Activated naive CD8-positive, alpha-beta T cell treated with anti-CD3 and anti-CD28 coated beads, Interleukin-2, amount 50 U/mL, for 16 hours (primary cell): ENCODE results near the gene GET3.

Experiments
- DNase-seq: peaks from one replicate; pipeline ENCODE4 v3.0.0-alpha.2; 2020; ENCODE audit warnings: low read depth, low spot score

The GET3 gene

DNA sequence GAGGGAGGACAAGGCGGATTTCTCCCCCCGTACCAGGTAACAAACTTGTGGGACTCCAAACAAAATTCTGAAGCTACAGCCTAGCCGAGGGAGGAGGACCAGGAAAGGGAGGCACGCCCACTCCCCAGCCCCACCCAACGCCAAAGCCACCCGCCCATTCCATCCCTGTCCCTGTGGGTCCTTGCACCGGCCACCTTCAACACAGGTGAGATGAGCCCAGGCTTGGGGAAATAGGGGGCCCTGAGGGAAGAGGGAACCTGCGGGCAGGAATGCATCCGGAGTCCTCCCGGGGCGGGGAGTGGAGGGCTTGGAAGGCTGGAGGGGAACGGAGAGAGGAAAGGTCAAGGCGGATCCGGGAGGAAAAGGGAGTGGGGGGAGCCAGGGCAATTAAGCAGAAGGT, 14.3 kb downstream of the GET3 start, which contains the start of gene BEST2:
Gene BEST2, plus strand, starts transcription at position 157 of the 400 bp plus-strand sequence. CDS start 802 bp downstream, outside the sequence.
- DNase-seq: no peak

DNA sequence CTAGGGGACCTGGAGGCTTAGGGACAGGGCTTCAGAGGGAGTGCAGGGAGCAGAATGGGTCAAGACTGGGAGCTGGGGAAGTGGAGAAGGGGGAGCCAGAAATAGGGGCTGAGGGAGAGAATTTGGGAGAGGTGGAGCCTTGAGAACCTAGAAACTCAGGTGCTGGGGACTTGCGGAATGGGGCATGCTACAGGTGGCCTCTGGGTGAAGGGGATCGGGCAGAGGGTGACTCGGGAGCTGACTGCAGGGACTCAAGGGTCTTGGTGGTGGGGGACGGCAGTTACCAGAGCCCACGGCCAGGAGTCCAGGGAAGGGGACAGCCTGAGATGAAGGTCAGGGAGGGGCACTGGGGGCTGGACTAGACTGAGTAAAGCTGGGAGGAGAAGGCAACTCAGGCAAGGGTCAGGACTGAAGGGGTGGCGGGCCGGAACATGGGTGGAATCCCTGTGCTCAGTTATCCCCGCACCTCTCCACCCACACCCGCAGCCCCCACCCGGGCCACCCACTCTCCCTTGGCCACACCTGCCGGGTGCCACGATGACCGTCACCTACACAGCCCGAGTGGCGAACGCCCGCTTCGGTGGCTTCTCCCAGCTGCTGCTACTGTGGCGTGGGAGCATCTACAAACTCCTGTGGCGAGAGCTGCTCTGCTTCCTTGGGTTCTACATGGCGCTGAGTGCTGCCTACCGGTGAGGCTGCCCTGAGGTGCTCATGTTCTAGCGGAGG, 14.9 kb downstream of the GET3 start:
- no peak for DNase-seq

DNA sequence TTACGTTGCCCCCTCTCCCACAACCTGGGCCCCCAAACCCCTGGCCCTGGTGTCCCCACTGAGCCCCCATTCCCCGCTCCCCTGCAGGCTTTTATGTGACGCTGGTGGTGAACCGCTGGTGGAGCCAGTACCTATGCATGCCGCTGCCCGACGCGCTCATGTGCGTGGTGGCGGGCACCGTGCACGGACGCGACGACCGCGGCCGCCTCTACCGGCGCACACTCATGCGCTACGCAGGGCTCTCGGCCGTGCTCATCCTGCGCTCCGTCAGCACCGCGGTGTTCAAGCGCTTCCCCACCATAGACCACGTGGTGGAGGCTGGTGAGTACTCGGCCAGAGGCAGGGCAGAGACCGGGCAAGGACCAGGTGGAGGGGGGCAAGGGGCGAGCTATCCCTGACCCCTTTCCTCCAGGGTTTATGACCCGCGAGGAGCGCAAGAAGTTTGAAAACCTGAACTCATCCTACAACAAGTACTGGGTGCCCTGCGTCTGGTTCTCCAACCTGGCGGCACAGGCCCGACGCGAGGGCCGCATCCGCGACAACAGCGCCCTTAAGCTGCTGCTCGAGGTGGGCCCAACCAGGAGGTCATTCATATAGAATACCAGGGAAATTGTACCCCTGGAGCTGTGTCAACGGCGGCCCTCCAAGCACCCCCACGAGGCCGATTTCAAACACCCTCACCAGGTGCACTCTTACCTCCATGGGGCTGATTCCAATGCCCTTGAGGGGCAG, 17.3 kb downstream of the GET3 start:
- DNase-seq: no peak

DNA sequence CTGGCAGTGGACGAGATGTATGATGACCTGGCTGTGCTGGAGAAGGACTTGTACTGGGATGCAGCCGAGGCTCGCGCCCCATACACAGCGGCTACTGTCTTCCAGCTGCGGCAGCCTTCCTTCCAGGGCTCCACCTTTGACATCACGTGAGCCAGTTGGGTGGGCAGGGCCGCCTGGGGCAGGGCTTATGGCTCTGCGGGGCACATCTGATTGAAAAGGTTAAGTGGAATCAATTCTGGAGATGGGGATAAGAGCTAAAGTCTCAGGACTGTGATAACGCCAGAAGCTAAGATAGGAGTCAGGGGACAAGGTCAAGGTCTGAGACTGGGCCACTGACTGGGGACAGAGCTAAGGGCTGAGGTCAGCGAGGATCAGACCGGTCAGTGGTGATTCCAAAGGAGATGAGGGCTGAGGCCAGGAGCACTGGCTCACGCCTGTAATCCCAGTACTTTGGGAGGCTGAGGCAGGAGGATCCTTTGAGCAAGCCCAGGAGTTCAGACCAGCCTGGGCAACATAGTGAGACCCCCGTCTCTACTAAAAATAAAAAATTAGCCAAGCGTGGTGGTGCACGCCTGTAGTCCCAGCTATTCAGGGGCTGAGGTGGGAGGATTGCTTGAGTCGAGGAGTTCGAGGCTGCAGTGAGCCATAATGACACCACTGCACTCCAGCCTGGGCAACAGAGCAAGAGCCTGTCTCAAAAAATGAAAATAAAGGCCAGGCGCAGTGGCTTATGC, 19.0 kb downstream of the GET3 start:
- DNase-seq: no peak

DNA sequence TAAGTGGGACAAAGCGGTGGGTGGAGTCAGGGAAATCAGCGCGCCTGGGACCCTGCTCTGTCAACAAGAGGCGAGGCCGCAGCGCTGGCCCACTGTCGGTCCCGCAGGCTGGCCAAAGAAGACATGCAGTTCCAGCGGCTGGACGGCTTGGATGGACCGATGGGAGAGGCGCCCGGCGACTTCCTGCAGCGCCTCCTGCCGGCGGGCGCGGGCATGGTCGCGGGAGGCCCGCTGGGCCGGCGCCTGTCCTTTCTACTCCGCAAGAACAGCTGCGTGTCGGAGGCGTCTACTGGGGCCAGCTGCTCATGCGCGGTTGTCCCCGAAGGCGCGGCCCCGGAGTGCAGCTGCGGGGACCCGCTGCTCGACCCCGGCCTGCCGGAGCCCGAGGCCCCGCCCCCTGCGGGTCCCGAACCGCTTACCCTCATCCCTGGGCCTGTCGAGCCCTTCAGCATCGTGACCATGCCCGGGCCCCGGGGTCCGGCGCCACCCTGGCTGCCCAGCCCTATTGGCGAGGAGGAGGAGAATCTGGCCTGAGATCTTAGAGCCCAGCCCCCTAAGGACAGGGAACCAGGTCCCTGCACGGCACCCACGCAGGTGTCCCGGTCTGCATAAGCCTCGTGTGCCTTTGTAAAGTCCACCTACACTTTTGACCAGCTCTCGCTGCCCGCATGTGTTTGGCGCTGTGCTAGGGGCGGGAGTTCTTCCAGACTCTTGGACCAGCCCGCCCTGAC, 20.4 kb downstream of the GET3 start:
- DNase-seq: peak; percentile 34

DNA sequence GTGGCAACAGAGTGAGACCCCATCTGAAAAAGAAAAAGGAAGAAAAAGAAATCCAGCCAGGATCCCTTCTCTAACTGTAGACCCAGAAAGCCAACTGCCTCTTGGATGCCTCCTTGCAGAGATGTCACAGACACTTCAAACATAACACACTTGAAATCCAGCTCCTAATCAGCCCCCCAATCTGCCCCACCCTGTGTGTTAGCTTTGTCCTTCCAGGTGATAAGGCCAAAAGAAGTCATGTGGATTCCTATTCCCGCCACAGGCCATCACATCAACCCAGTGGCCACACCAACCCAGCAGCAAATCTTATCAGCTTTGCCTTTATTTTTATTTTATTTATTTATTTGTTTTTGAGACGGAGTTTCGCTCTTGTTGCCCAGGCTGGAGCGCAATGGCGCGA, 22.4 kb downstream of the GET3 start:
- DNase-seq: no peak

DNA sequence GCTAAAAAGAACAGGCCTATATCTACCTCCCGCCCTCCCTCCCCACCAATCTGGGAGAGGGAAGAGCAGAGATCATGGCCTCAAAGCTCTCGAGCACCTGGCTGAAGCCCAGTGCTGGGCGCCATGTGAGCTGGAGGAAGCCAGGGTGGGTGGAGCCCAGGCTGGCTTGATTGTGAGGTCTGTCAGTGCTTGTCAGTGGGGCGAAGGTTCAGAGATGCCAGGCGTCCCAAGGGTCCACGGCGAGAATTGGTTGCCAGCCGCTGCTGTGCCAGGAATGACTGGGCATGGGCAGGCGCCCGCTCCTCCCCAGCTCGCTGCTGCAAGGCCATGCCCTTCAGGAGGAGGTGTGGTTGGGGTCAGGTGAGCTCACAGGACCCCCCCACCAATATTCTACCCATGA, 25.8 kb downstream of the GET3 start:
- DNase-seq: no peak

DNA sequence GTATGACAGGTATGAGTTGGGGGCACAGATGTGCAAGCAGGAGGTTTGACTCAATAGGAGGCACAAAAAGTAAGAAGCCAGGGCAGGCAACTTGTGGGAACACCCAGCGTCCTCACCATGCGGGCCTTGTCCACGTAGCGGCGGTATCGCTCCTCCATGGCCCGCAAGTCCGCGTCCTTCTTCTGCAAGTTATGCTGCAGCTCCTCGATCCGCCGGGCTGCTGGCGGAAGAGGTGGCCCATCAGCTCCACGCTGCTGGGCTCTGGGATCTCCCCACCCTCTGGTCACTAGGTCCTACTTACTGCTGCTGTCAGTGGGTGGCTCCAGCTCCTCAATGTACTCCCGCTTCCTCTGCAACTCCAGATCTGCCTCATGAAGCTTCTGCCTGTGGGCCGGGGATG, 27.4 kb downstream of the GET3 start:
- DNase-seq: no peak

DNA sequence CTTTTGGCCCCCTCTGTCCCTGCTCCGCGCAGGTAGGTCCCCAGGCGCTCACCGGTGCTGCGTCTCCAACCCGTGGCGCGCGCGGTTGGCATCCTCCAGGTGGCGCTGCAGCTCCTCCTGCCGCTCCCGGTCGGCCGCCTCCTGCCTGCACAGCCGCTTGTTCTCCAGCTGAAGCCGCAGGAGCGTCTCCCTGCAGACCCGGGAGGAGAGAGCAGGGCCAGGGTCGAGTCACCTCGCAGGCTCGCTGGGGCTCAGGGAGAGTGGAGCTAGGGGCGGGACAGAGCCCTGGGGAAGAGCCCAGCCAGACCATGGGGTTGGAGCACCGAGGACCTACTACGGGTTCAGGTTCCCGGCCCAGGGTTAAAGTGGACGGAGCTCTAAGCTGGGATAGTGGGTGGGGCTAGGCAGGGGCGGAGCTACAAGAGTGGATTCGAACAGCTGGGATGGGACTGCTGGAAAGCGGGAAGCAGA, 28.8 kb downstream of the GET3 start:
- no peak for DNase-seq

DNA sequence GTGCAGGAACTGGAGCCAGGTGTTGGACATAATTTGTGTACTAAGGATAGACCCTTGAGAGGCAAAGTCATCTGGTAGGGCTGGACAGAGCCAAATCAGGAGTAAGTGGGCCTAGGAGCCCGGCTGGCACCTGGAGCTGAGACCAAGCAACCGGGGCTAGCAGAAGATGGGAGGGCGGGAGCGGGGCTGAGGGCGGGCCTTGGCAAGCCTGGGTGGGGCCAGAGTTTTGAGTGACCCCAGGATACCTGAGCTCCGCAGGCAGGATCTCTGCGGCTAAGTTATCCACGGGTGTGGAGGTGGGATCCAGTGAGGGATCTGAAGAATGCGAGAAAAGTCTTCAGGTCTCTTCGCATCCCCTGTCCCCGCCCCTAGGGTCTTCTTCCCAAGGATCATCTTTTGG, 29.9 kb downstream of the GET3 start:
- DNase-seq: no peak

DNA sequence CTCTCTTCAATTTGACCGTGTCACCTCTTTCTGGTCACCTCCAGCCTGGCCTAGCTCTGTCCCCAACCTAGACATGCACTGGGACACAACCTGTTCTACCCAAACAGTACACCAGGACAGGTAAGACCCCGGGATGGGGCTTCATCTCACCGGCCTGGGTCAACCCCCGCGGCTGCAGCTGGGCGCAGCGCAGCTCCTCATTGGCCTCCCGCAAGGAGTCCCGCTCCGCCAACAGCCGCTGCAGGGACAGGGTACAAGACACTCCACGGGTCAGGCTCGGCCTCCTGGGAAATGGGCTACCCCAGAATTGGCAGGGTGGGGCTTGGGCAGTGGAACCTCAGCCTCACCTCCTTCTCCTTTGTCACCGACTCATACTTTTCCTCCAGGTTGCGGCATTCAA, 30.4 kb downstream of the GET3 start:
- DNase-seq: no peak

DNA sequence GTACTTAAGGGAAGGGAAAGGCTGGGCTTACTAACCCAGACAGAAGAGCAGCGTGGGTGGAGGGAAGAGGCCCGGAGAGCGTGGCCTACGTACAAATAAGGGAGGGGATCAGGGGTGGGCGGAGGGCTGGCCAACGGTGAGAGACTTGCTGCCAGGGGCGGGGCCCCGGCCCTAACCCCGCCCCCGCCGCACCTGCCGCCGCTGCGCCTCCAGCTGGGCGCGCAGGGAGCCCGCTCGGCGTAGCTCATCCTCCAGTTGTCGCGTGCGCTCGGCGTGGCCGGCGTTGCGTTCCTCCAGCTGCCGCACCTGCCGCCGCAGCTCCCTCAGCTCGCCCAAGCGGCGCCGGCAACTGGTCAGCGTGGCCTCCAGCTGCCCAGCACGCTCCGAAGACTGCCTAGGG, 32.4 kb downstream of the GET3 start:
- no peak for DNase-seq

DNA sequence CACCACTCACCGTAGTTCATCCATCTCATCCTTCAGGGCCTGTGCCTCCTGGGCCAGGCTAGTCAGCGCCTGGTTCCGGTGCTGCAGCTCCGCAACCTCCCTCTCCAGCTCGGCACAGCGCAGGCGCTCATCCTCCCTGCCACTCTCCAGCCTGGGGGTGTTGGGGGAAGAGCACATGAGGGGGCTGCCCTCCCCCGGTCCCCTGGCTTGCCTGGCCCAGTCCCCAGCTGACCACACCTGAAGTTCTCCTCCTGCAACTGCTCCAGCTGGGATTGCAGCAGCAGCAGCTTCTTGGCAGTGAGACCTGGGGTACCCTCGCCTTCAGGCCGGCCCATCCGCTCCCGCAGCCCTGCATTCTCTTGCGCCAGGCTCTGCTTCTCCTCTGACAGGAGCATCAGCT, 33.6 kb downstream of the GET3 start:
- DNase-seq: no peak

DNA sequence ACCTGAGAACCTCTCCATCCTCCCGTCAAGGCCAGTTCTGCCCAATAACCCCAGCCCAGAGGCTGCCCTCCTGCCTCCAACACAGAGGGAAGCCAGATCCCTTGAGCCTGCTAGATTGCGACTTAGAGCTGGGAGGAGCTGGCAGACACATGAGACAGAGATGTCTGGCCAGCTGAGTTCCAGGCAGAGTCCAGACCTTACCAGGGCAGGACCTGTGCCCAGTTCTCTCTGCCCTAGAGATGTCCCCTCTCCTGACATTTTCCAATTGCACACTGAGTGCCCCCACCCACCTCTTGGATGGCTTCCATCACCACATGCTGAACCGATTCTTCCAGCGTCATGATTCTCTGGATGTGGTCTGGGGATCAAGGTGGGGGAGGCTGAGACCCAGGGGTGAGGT, 35.0 kb downstream of the GET3 start:
- no peak for DNase-seq

DNA sequence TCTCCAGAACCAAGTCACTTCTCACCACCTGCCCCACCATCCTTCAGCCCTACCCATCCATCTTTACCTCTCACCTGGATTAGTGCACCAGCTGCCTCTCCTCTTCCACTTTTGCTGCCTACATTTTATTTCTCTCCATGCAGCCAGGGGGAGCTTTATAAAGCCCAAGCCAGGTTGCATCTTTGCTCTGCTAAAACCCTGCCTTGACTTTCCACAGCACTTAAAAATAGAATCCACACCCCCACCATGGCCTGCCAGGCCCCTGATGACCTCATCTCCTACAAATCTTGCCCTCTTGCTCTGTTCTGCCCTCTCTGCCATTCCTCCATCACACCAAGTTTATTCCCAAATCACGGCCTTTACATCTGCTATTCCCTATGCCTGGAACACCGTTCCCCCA, 36.3 kb downstream of the GET3 start:
- DNase-seq: no peak

DNA sequence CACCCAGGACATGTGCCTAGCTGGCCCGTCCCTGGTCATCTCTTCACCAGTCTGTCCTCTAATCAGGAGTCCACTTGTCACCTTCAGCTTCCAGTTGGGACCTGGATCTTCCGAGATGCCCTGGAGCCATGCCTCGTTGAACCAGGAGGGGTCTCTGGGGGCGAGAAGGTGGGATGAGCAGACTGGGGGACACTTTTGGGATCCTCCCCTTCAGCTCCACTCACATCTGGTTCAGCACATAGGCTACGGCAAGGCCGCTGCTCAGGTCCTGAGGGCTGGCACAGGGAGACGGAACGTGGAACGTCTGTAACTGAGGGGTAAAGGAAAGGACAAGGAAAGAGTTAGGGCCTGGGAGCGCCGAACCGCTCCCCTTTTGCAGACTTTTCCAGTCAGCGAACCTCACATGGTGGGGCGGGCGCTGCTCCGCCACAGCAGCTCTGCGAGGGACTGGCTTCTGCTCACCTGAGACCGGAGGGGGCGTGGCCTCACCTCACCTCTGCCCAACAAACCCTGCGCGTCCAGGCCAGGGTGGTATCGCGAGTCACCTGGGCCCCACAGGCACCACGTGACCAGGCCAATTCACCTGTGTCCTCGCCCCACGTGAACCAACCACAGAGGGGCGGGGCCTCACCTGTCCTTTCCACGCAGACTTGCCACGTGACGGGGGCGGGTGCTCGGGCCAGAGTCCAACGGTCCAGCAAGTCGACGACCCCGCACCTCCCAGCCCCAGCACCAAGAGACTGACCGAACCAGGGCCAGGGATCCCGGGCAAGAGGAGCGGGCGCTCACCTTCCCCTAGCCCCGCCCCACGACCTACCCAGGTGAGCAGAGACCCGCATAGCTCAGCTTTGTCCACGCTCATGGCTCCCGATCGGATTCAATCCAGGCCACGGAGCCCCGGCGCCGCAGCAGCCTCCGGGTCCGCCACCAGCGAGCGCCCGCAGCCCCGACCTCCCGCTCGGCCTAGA, 37.6 kb downstream of the GET3 start, which contains the start of gene HOOK2:
Gene HOOK2, minus strand, starts transcription at position 965 of the 968 bp plus-strand sequence. Its CDS starts 103 bp downstream, at position 862.
- no peak for DNase-seq

DNA sequence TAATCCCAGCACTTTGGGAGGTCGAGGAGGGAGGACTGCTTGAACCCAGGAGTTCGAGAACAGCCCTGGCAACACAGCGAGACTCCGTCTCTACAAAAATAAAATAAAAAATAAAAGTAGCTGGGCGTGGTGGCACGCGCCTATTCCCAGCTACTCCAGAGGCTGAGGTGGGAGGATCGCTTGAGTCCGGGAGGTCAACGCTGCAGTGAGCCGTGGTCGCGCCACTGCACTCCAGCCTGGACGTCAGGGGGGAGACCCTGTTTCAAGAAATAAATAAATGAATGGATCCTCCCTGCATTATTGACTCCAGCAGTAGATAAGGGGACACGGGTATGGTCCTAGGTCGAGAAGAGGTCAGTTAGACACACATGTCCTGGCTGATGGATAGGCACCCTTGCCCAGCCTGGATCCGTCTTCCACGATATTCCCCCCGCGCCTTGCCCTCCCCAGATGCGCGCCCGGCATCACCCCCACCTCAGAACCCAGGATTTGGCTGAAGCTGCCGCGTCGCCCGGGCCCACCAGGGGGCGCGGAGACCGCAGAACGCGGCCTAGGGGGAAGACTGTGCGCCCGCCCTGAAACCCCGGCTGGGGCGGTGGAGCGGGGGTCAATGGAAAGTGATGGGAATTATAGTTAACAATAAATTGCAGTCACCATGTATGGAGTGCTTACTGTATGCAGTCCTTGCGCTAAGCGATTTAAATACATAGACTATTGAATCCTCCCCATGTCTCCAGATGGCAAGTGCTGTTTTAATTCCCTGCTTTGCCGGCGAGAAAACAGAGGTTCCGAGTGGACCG, 40.1 kb downstream of the GET3 start:
- peak; percentile 64 for DNase-seq

DNA sequence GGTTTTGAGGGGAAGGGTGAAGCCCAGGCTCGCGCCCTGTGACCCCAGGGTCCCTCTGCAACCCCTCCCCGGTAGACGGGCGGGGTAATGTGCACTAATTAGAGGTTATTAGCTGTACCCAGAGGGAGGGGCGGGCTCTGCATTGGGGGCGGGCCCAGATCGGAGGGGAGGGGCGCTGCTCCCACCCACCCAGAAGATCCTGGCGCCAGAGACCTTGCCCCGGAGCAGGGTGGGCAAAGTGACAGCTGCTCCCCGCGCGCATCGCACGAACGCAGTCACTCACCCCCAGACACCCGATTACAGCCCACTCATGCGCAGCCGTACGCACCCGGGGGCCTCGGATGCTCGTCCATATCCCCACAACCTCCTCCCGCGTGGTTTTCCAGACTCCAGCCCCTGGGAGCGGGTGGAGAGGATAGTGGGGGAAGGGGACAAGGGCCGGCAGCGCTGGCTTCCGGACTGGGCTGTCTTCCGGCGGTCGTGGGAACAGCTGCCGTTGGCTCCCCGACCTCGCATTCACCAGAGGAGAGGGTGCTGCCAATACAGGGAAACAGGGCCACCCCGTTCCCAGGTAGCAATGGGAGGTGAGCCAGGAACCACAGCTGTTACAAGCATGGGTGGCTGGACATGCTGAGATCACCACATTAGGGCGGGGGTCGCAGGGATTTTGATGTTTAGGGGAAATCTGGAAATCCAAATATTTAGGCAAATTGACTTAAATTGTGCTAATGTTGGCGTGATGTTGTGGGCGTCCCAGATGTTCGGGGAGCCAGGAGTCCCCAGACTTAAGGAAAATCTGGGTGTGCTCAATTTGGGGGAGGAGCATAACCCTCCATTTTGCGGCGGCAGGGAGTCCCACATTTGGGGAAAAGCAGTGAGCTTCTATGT, 41.0 kb downstream of the GET3 start:
- no peak for DNase-seq

DNA sequence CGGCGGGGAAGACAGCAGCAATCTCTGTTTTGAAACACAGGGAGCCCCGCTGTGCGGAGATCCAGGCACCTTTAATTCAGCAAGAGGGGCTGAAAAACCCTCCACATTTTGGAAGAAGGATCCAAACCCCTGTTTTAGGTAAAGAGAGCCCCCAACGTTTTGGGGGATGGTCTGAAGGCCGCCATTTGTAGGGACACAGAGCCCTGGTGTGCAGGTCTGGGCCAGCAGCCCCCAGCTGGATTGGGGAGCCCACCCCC, 41.5 kb downstream of the GET3 start:
- no peak for DNase-seq
